WERI-Rb-1 (cell line): ENCODE measurements around the gene CNTLN.

Experiments
- DNase-seq: peaks from one replicate; pipeline ENCODE4 v3.0.0-alpha.2; 2020
- H3K27ac ChIP-seq: fragments of 250-450 bp; sonication (Bioruptor Pico); 2 replicates; pipeline ENCODE4 v1.5.1; 2020; ENCODE audit warnings: mild to moderate bottlenecking, moderate library complexity
- H3K27me3 ChIP-seq: fragments of 250-450 bp; sonication (Bioruptor Pico); 2 replicates; pipeline ENCODE4 v1.5.1; 2021; ENCODE audit warnings: mild to moderate bottlenecking, low read depth, moderate library complexity; ENCODE audit not compliant: insufficient read depth, severe bottlenecking
- H3K36me3 ChIP-seq: fragments of 250-450 bp; sonication (Bioruptor Pico); 2 replicates; pipeline ENCODE4 v1.5.1; 2020; ENCODE audit warnings: mild to moderate bottlenecking, moderate library complexity
- H3K4me3 ChIP-seq: 2 replicates; pipeline ENCODE4 v1.5.1; 2011; ENCODE audit warnings: low read depth, mild to moderate bottlenecking, control low read depth, low read length
- H3K9me3 ChIP-seq: fragments of 250-450 bp; sonication (Bioruptor Pico); 2 replicates; pipeline ENCODE4 v1.5.1; 2021; ENCODE audit warnings: mild to moderate bottlenecking, moderate library complexity; ENCODE audit not compliant: severe bottlenecking
- CTCF ChIP-seq: IDR thresholded peaks from 2 replicates; pipeline ENCODE4 v1.5.1; 2011; ENCODE audit warnings: low read depth, mild to moderate bottlenecking, control low read depth, inconsistent platforms, low read length

The CNTLN gene

GRCh38 chr9:17414986-17415385 lies 280.1 kb downstream of the CNTLN start:
- no peak for TF ChIP-seq CTCF
- Histone ChIP-seq H3K36me3 (0 out of 2 replicates have a peak, but pooled peaks cover 4% of the 10 kb centered on the region), H3K27me3 (no peaks in the 10 kb centered on the region), H3K4me3 (no peak overlapping the region), H3K9me3 (no peaks in the 10 kb centered on the region), H3K27ac (no peak overlapping the region)
- DNase-seq = no peak

GRCh38 chr9:17422994-17423680 lies 288.3 kb downstream of the CNTLN start:
- no peaks in the 10 kb centered on the region for H3K27me3 ChIP-seq
- TF ChIP-seq CTCF = no peak
- no peak overlapping the region for H3K27ac ChIP-seq
- DNase-seq = no peak
- H3K36me3 ChIP-seq = no peaks in the 10 kb centered on the region
- H3K9me3 ChIP-seq = no peaks in the 10 kb centered on the region
- H3K4me3 ChIP-seq = no peak overlapping the region

GRCh38 chr9:17423681-17424011 lies 288.8 kb downstream of the CNTLN start:
- Histone ChIP-seq H3K9me3 (no peaks in the 10 kb centered on the region), H3K27ac (no peak overlapping the region), H3K4me3 (no peak overlapping the region), H3K36me3 (no peaks in the 10 kb centered on the region), H3K27me3 (no peaks in the 10 kb centered on the region)
- no peak for DNase-seq
- TF ChIP-seq CTCF = no peak

- TF ChIP-seq CTCF = no peak
- no peaks in the 10 kb centered on the region for H3K36me3 ChIP-seq
- H3K27me3 ChIP-seq = no peaks in the 10 kb centered on the region
- H3K9me3 ChIP-seq = no peaks in the 10 kb centered on the region
- H3K27ac ChIP-seq = no peak overlapping the region
- no peak for DNase-seq
- no peak overlapping the region for H3K4me3 ChIP-seq
Measured at GRCh38 chr9:17425384-17425783, 290.5 kb downstream of the CNTLN start.

- no peak for DNase-seq
- Histone ChIP-seq H3K36me3 (no peaks in the 10 kb centered on the region), H3K27ac (no peak overlapping the region)
Measured at GRCh38 chr9:17433526-17433925, 298.7 kb downstream of the CNTLN start.

More at GRCh38 chr9:17433526-17433925, 298.7 kb downstream of the CNTLN start:
- Histone ChIP-seq H3K27me3 (no peaks in the 10 kb centered on the region), H3K4me3 (no peak overlapping the region), H3K9me3 (no peaks in the 10 kb centered on the region)
- TF ChIP-seq CTCF = no peak
